Measurements from ENCODE around the gene ZCWPW1. TPM values are rescaled to one million over a fixed set of nuclear protein-coding genes. Genes with fewer than 3 reads are reported as not detected.

The ZCWPW1 gene
- total and polyA plus RNA-seq, 2 experiments from 2014 or later, result 0.59 to 2.7 TPM

DNA sequence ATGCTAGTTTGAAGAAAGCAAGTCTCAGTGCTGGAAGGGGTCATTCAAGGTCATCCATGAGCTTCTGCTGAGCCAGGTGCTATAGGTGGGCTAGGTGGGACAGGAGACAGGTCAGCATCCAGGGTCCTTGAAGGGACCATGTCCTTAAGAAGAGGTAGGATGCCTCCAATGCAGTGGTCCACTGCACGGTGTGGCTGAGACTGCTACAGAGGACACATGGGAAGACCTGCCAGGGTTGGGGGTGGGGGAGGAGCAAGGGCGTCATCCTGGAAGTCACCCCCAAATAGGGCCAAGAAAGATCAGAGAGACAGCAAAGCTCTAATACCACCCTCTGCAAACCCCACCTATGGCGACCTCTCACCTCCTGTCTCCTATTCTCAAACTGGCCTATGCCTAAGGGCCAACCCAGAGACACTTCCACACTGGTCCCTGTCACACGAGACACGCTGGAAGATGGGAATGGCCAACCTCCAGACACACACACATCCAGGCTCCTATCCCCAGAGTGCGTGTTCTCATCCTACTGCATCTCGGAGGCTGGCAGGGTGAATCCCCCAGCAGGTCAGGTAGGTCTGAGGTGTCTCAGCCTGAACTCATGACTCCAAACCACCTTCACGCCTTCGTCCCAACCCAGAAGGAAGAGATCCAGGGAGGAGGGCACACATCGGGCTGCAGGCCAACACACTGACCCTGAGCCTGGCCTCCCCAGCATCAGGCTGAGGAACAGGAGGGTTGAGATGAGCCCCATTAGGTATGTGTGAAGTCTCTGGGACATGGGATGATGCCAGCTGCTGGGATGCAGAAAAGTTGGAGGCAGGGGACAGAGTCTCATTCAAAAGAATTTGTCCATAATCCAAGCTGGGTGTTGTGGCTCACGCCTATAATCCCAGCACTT is 13.4 kb upstream of the ZCWPW1 start:
- H3K9me2 ChIP-seq (ENCODE audit: insufficient read depth), result no peaks in the 10 kb centered on the region
- H3K4me1 ChIP-seq (ENCODE audit: insufficient read depth), result no peaks in the 10 kb centered on the region; the same call in 1 of the 2 replicates
- H3K4me1 Mint-ChIP-seq, result peaks cover 9% of the 10 kb centered on the region
- H3K4me3 Mint-ChIP-seq, result no peak overlapping the region
- no peak overlapping the region for H3K27ac ChIP-seq (ENCODE audit: low read depth)
- no peak overlapping the region for H3K27ac Mint-ChIP-seq
- TF ChIP-seq NANOG (IDR thresholded peaks at IDR 0.05; ENCODE audit: borderline replicate concordance) (no peak), JUNB (IDR thresholded peaks at IDR 0.05; ENCODE audit: unreplicated experiment) (no peak), EZH2phosphoT487 (IDR thresholded peaks at IDR 0.05; ENCODE audit: unreplicated experiment) (no peak), CREB1 (CRISPR knock-in tag; IDR thresholded peaks at IDR 0.05; ENCODE audit: low read depth) (no peak), EZH2 (IDR thresholded peaks at IDR 0.05; ENCODE audit: low read depth, unreplicated experiment) (no peak), ETS1 (IDR thresholded peaks at IDR 0.05) (no peak), STAT1 (IDR thresholded peaks at IDR 0.05; ENCODE audit: unreplicated experiment) (no peak), POLR2AphosphoS5 (IDR thresholded peaks at IDR 0.05; ENCODE audit: low read depth) (no peak), ZNF331 (CRISPR knock-in tag; IDR thresholded peaks at IDR 0.05; ENCODE audit: low read depth) (no peak)
- TF ChIP-seq, protein P1, sequence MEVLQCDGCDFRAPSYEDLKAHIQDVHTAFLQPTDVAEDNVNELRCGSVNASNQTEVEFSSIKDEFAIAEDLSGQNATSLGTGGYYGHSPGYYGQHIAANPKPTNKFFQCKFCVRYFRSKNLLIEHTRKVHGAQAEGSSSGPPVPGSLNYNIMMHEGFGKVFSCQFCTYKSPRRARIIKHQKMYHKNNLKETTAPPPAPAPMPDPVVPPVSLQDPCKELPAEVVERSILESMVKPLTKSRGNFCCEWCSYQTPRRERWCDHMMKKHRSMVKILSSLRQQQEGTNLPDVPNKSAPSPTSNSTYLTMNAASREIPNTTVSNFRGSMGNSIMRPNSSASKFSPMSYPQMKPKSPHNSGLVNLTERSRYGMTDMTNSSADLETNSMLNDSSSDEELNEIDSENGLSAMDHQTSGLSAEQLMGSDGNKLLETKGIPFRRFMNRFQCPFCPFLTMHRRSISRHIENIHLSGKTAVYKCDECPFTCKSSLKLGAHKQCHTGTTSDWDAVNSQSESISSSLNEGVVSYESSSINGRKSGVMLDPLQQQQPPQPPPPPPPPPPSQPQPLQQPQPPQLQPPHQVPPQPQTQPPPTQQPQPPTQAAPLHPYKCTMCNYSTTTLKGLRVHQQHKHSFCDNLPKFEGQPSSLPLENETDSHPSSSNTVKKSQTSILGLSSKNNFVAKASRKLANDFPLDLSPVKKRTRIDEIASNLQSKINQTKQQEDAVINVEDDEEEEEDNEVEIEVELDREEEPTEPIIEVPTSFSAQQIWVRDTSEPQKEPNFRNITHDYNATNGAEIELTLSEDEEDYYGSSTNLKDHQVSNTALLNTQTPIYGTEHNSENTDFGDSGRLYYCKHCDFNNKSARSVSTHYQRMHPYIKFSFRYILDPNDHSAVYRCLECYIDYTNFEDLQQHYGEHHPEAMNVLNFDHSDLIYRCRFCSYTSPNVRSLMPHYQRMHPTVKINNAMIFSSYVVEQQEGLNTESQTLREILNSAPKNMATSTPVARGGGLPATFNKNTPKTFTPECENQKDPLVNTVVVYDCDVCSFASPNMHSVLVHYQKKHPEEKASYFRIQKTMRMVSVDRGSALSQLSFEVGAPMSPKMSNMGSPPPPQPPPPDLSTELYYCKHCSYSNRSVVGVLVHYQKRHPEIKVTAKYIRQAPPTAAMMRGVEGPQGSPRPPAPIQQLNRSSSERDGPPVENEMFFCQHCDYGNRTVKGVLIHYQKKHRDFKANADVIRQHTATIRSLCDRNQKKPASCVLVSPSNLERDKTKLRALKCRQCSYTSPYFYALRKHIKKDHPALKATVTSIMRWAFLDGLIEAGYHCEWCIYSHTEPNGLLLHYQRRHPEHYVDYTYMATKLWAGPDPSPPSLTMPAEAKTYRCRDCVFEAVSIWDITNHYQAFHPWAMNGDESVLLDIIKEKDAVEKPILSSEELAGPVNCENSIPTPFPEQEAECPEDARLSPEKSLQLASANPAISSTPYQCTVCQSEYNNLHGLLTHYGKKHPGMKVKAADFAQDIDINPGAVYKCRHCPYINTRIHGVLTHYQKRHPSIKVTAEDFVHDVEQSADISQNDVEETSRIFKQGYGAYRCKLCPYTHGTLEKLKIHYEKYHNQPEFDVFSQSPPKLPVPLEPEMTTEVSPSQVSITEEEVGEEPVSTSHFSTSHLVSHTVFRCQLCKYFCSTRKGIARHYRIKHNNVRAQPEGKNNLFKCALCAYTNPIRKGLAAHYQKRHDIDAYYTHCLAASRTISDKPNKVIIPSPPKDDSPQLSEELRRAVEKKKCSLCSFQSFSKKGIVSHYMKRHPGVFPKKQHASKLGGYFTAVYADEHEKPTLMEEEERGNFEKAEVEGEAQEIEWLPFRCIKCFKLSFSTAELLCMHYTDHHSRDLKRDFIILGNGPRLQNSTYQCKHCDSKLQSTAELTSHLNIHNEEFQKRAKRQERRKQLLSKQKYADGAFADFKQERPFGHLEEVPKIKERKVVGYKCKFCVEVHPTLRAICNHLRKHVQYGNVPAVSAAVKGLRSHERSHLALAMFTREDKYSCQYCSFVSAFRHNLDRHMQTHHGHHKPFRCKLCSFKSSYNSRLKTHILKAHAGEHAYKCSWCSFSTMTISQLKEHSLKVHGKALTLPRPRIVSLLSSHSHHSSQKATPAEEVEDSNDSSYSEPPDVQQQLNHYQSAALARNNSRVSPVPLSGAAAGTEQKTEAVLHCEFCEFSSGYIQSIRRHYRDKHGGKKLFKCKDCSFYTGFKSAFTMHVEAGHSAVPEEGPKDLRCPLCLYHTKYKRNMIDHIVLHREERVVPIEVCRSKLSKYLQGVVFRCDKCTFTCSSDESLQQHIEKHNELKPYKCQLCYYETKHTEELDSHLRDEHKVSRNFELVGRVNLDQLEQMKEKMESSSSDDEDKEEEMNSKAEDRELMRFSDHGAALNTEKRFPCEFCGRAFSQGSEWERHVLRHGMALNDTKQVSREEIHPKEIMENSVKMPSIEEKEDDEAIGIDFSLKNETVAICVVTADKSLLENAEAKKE (CRISPR knock-in tag; IDR thresholded peaks at IDR 0.05), result no peak
- TF ChIP-seq, protein P2, sequence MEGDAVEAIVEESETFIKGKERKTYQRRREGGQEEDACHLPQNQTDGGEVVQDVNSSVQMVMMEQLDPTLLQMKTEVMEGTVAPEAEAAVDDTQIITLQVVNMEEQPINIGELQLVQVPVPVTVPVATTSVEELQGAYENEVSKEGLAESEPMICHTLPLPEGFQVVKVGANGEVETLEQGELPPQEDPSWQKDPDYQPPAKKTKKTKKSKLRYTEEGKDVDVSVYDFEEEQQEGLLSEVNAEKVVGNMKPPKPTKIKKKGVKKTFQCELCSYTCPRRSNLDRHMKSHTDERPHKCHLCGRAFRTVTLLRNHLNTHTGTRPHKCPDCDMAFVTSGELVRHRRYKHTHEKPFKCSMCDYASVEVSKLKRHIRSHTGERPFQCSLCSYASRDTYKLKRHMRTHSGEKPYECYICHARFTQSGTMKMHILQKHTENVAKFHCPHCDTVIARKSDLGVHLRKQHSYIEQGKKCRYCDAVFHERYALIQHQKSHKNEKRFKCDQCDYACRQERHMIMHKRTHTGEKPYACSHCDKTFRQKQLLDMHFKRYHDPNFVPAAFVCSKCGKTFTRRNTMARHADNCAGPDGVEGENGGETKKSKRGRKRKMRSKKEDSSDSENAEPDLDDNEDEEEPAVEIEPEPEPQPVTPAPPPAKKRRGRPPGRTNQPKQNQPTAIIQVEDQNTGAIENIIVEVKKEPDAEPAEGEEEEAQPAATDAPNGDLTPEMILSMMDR (conservative IDR thresholded peaks at IDR 0.05; ENCODE audit: low read depth in 2 of 2), result no peak
- TF ChIP-seq, protein P3, sequence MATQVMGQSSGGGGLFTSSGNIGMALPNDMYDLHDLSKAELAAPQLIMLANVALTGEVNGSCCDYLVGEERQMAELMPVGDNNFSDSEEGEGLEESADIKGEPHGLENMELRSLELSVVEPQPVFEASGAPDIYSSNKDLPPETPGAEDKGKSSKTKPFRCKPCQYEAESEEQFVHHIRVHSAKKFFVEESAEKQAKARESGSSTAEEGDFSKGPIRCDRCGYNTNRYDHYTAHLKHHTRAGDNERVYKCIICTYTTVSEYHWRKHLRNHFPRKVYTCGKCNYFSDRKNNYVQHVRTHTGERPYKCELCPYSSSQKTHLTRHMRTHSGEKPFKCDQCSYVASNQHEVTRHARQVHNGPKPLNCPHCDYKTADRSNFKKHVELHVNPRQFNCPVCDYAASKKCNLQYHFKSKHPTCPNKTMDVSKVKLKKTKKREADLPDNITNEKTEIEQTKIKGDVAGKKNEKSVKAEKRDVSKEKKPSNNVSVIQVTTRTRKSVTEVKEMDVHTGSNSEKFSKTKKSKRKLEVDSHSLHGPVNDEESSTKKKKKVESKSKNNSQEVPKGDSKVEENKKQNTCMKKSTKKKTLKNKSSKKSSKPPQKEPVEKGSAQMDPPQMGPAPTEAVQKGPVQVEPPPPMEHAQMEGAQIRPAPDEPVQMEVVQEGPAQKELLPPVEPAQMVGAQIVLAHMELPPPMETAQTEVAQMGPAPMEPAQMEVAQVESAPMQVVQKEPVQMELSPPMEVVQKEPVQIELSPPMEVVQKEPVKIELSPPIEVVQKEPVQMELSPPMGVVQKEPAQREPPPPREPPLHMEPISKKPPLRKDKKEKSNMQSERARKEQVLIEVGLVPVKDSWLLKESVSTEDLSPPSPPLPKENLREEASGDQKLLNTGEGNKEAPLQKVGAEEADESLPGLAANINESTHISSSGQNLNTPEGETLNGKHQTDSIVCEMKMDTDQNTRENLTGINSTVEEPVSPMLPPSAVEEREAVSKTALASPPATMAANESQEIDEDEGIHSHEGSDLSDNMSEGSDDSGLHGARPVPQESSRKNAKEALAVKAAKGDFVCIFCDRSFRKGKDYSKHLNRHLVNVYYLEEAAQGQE (IDR thresholded peaks at IDR 0.05; ENCODE audit: unreplicated experiment), result no peak
- no peaks in the 10 kb centered on the region for H3K36me3 Mint-ChIP-seq (ENCODE audit: low read depth)
- no peak overlapping the region for H3K4me2 ChIP-seq
- H3F3A ChIP-seq (replicated peaks; ENCODE audit: low read depth), result no peaks in the 10 kb centered on the region
- H3K4me3 ChIP-seq, result no peak overlapping the region
- no peaks in the 10 kb centered on the region for H3K36me3 ChIP-seq (ENCODE audit: insufficient read depth)
- no peak for ATAC-seq
- H3K79me2 ChIP-seq (replicated peaks; ENCODE audit: insufficient read depth), result no peaks in the 10 kb centered on the region
- no peaks in the 10 kb centered on the region for H3K27me3 ChIP-seq (ENCODE audit: insufficient read depth)
- no peak overlapping the region for H2AFZ ChIP-seq
- no peak for DNase-seq (ENCODE audit: low spot score)
- no peaks in the 10 kb centered on the region for H3K9me3 Mint-ChIP-seq
- H3K27me3 Mint-ChIP-seq (ENCODE audit: insufficient read depth, low read depth, poor library complexity), result peaks cover 10% of the 10 kb centered on the region
- H4K20me1 ChIP-seq (replicated peaks; ENCODE audit: insufficient read depth), result no peaks in the 10 kb centered on the region

Measured in GM23338 (cell line).